Suprapubic skin (tissue), 4 donors: ENCODE results near the gene GATAD2B. TPM values are rescaled to one million over a fixed set of nuclear protein-coding genes. Genes with fewer than 3 reads are reported as not detected.
"Not testable (repeated sequence)": the region's sequence is repeated elsewhere in the genome, so short reads cannot be mapped to it uniquely, and the experiment has no call there.

Experiments
- DNase-seq, 2 donors: peaks; one replicate each; pipeline ENCODE4 v3.0.0-alpha.2; 2019; ENCODE audit warnings: low spot score in 2 of 2
- H3K27ac ChIP-seq: fragments of 200-600 bp; sonication (generic); one replicate; pipeline ENCODE4 v1.5.1; 2019
- H3K27me3 ChIP-seq: fragments of 200-600 bp; sonication (generic); one replicate; pipeline ENCODE4 v1.5.1; 2019
- H3K36me3 ChIP-seq: fragments of 200-600 bp; sonication (generic); one replicate; pipeline ENCODE4 v1.5.1; 2019
- H3K4me1 ChIP-seq: fragments of 200-600 bp; sonication (generic); one replicate; pipeline ENCODE4 v1.5.1; 2019
- H3K4me3 ChIP-seq: fragments of 200-600 bp; sonication (generic); one replicate; pipeline ENCODE4 v1.5.1; 2019; ENCODE audit warnings: mild to moderate bottlenecking
- H3K9me3 ChIP-seq: fragments of 200-600 bp; sonication (generic); one replicate; pipeline ENCODE4 v1.5.1; 2019
- EP300 ChIP-seq: sonication (generic); formaldehyde crosslinking; IDR thresholded peaks from one replicate; pipeline ENCODE4 v1.6.1; 2017; ENCODE audit warnings: antibody characterized with exemption
- POLR2A ChIP-seq, 2 donors: fragments of 450-650 bp; IDR thresholded peaks; one replicate each; pipeline ENCODE4 v1.6.1; 2017; ENCODE audit warnings: antibody characterized with exemption in 2 of 2, mild to moderate bottlenecking in 2 of 2, moderate library complexity in 2 of 2
- POLR2AphosphoS5 ChIP-seq, 3 donors: sonication (generic); formaldehyde crosslinking; IDR thresholded peaks; one replicate each; pipeline ENCODE4 v1.6.1; 2017; ENCODE audit warnings: antibody characterized with exemption in 3 of 3
- WGBS: methylation state at CpG from one replicate; pipeline ENCODE4 v1.1.5; 2018; 5-methylcytosine and 5-hydroxymethylcytosine counted together
- total RNA-seq, 4 donors: library from RNA; depleted of rRNA; stranded (reverse); fragments of >200 nt; gene quantifications; one replicate each; pipeline ENCODE4 v1.1.0, GENCODE V29; 2016
- TF ChIP-seq, protein P1 (sequence below), 2 donors: fragments of 200-600 bp in 1 of 2; fragments of 450-650 bp in 1 of 2; sonication (generic) in 1 of 2; IDR thresholded peaks; one replicate each; pipeline ENCODE4 v1.5.1; 2016 to 2019; ENCODE audit warnings: antibody characterized with exemption in 2 of 2, mild to moderate bottlenecking in 1 of 2, moderate library complexity in 1 of 2

The GATAD2B gene
- total RNA-seq, 4 donors from 2014 or later, result 25.5 to 64.5 (median 37.1) TPM

DNA sequence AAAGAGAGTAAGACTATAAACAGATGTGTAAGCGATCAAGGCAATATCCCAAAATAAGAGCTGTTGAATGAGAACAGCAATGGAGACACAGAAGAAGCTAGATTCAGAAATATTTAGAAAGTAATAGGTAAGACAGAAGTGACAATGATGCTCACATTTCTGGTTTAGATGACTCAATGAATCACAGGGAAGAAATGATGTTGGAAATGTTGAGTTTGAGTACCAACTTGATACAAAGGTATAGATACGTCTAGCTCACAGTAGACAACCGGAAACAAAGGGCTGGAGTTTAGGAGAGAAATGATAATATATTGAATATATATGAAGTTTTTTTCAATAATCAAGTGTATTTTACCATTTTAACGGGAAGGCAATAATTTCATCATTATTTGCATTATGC is 6.5 kb downstream of the GATAD2B start:
- WGBS, result 85% methylated on average over 4 of the region's 4 CpGs
- H3K27ac ChIP-seq, result no peak overlapping the region
- TF ChIP-seq POLR2A (IDR thresholded peaks at IDR 0.05) (no peak), POLR2AphosphoS5 (IDR thresholded peaks at IDR 0.05) (no peak), EP300 (no peak)
- TF ChIP-seq, protein P1, sequence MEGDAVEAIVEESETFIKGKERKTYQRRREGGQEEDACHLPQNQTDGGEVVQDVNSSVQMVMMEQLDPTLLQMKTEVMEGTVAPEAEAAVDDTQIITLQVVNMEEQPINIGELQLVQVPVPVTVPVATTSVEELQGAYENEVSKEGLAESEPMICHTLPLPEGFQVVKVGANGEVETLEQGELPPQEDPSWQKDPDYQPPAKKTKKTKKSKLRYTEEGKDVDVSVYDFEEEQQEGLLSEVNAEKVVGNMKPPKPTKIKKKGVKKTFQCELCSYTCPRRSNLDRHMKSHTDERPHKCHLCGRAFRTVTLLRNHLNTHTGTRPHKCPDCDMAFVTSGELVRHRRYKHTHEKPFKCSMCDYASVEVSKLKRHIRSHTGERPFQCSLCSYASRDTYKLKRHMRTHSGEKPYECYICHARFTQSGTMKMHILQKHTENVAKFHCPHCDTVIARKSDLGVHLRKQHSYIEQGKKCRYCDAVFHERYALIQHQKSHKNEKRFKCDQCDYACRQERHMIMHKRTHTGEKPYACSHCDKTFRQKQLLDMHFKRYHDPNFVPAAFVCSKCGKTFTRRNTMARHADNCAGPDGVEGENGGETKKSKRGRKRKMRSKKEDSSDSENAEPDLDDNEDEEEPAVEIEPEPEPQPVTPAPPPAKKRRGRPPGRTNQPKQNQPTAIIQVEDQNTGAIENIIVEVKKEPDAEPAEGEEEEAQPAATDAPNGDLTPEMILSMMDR (IDR thresholded peaks at IDR 0.05), result no peak
- no peaks in the 10 kb centered on the region for H3K9me3 ChIP-seq
- peaks cover 31% of the 10 kb centered on the region for H3K4me1 ChIP-seq
- DNase-seq, result no peak
- no peaks in the 10 kb centered on the region for H3K27me3 ChIP-seq
- H3K36me3 ChIP-seq, result peaks cover 13% of the 10 kb centered on the region
- H3K4me3 ChIP-seq, result no peak overlapping the region

DNA sequence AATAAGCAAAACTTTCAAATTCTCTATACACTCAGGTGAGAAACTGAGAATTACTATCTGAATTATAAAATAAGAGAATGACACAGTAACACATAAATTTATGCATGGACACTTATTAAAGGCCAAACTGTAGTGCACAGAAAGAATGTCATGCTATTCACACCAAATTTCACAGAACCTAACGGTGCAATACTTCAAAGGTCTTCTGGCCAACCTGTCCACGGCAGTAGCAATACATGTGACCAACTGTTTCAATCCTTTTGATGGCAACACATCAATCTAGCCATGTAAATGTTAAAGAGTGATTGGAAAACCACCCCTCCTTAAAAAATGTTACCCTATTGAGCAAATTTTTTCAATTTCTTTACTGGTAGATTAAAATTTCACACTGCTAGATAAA is 10.4 kb downstream of the GATAD2B start:
- Histone ChIP-seq H3K4me3 (no peak overlapping the region), H3K9me3 (no peaks in the 10 kb centered on the region), H3K4me1 (peaks cover 2% of the 10 kb centered on the region), H3K27me3 (no peaks in the 10 kb centered on the region), H3K27ac (no peak overlapping the region), H3K36me3 (peaks cover 24% of the 10 kb centered on the region)
- DNase-seq, result no peak
- WGBS, result 77% methylated on average over 2 of the region's 2 CpGs
- TF ChIP-seq, protein P1 (IDR thresholded peaks at IDR 0.05), result no peak
- TF ChIP-seq POLR2AphosphoS5 (IDR thresholded peaks at IDR 0.05) (no peak), EP300 (no peak)

- peaks cover 23% of the 10 kb centered on the region for H3K36me3 ChIP-seq
- H3K4me1 ChIP-seq, H3K4me3 ChIP-seq, H3K27ac ChIP-seq, DNase-seq, H3K27me3 ChIP-seq, H3K9me3 ChIP-seq: not testable (repeated sequence)
- 85% methylated on average over 6 of the region's 6 CpGs for WGBS
Observed at GRCh38 chr1:153910560-153910959, 12.2 kb downstream of the GATAD2B start.

DNA sequence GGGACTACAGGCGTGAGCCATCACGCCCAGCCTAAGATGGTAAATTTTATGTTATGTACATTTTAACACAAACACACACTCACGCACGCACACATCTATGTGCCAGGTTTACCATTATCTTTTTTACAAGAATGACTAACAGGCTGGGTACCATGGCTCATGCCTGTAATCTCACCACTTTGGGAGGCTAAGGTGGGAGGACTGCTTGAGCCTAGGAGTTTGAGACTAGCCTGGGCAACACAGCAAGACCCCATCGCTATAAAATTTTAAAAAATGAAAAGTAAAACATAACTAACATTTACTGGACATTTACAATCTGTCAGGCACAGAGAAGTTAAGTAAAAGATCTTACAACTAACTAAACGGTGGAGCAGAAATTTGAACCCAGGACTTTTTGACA is 14.7 kb downstream of the GATAD2B start:
- no peaks in the 10 kb centered on the region for H3K27me3 ChIP-seq
- peaks cover 8% of the 10 kb centered on the region for H3K4me1 ChIP-seq
- no peak for DNase-seq
- 94% methylated on average over 6 of the region's 6 CpGs for WGBS
- peaks cover 21% of the 10 kb centered on the region for H3K36me3 ChIP-seq
- no peak overlapping the region for H3K27ac ChIP-seq
- no peaks in the 10 kb centered on the region for H3K9me3 ChIP-seq
- H3K4me3 ChIP-seq, result no peak overlapping the region
- no peak for TF ChIP-seq POLR2A (IDR thresholded peaks at IDR 0.05)
- no peak for TF ChIP-seq EP300
- TF ChIP-seq POLR2AphosphoS5 (IDR thresholded peaks at IDR 0.05), result no peak
- TF ChIP-seq, protein P1 (IDR thresholded peaks at IDR 0.05), result no peak

- H3K36me3 ChIP-seq, result peaks cover 21% of the 10 kb centered on the region
- peaks cover 8% of the 10 kb centered on the region for H3K4me1 ChIP-seq
- H3K27ac ChIP-seq, result no peak overlapping the region
- 99% methylated on average over 6 of the region's 6 CpGs for WGBS
- DNase-seq, result no peak
- TF ChIP-seq, protein P1 (IDR thresholded peaks at IDR 0.05), result no peak
- no peak for TF ChIP-seq POLR2AphosphoS5 (IDR thresholded peaks at IDR 0.05)
- no peak for TF ChIP-seq POLR2A (IDR thresholded peaks at IDR 0.05)
- no peak for TF ChIP-seq EP300
- no peaks in the 10 kb centered on the region for H3K27me3 ChIP-seq
- no peaks in the 10 kb centered on the region for H3K9me3 ChIP-seq
- H3K4me3 ChIP-seq, result no peak overlapping the region
Observed at GRCh38 chr1:153907134-153907533, 15.6 kb downstream of the GATAD2B start.

GRCh38 chr1:153906396-153906795 is 16.4 kb downstream of the GATAD2B start:
- TF ChIP-seq POLR2AphosphoS5 (IDR thresholded peaks at IDR 0.05), result no peak
- TF ChIP-seq EP300, result no peak
- no peak for TF ChIP-seq POLR2A (IDR thresholded peaks at IDR 0.05)
- TF ChIP-seq, protein P1 (IDR thresholded peaks at IDR 0.05), result no peak
- no peaks in the 10 kb centered on the region for H3K27me3 ChIP-seq
- no peak overlapping the region for H3K27ac ChIP-seq
- peaks cover 8% of the 10 kb centered on the region for H3K4me1 ChIP-seq
- no peak overlapping the region for H3K4me3 ChIP-seq
- WGBS, result 95% methylated on average over 1 of the region's 1 CpG
- no peak for DNase-seq
- H3K9me3 ChIP-seq, result no peaks in the 10 kb centered on the region
- peaks cover 21% of the 10 kb centered on the region for H3K36me3 ChIP-seq

DNA sequence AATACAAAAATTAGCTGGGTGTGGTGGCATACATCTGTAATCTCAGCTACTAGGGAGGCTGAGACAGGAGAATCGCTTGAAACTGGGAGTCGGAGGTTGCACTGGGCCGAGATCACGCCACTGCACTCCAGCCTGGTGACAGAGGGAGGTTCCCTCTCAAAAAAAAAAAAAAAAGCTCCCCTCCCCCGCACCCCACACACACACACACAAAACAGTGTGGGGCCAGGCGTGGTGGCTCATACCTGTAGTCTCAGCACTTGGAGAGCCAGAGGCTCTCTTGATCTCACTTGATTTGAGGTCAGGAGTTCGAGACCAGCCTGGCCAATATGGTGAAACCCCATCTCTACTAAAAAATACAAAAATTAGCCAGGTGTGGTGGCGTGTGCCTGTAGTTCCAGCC is 16.9 kb downstream of the GATAD2B start:
- H3K4me1 ChIP-seq, H3K27me3 ChIP-seq, H3K9me3 ChIP-seq, DNase-seq, H3K4me3 ChIP-seq: not testable (repeated sequence)
- H3K27ac ChIP-seq, result peak overlapping the region; percentile 6
- H3K36me3 ChIP-seq, result peaks cover 21% of the 10 kb centered on the region
- WGBS, result 90% methylated on average over 8 of the region's 8 CpGs
